Measurements from ENCODE around the gene GPAT2.
"Not testable (repeated sequence)": the region's sequence is repeated elsewhere in the genome, so short reads cannot be mapped to it uniquely, and the experiment has no call there.

Gene GPAT2

GRCh38 chr2:96034792-96035191, at the start of gene GPAT2:
Gene GPAT2 (minus strand): TSS chr2:96034916. CDS start chr2:96032359, 2,557 bp downstream.
- DNase-seq (ENCODE audit: low read depth) = not testable (repeated sequence)

- DNase-seq (ENCODE audit: low read depth) = no peak
Measured at GRCh38 chr2:96083989-96084857, 49.5 kb upstream of the GPAT2 start.

DNA sequence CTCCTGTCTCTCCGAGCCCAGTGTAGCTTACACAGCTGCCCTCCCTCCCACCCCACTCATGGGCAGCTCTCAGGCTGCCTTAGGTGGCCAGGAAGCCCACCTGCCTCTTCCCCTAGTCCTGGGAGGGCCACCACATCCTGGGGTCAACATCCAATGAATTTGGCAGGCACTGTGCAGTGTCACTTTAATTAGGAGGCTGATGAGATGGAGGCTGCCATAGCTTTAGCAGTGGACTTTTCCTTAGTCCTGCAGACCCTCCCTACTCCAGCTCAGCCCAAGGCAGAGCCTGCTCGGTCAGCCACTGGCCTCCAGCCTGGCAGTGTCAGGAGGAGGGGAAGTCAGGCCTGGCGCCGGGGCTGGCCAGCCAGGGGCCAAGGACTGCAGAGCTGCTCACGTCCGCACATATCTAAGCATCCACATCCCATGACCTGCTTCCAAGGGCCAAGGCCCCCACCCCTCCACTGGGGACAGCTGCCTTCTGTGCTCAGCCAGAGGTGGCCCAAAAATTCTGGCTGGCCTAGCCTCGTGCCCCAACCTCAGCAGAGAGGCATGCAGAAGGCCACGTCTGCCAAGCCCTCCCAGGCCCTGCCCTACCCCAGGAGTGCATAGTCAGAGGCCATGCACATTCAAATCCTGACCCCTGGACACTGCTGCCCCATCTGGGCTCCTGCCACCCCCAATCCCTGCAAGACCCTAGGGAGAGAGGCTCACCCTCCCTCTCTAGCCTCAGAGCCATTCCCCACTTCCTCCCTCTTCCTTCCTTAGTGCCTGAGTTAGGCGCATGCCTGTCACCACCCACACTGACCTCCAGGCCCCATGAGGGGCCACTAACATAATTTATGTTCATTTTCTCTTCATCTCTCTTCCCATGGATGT, 48.6 kb upstream of the GPAT2 start:
- no peak for DNase-seq (ENCODE audit: low read depth)

DNA sequence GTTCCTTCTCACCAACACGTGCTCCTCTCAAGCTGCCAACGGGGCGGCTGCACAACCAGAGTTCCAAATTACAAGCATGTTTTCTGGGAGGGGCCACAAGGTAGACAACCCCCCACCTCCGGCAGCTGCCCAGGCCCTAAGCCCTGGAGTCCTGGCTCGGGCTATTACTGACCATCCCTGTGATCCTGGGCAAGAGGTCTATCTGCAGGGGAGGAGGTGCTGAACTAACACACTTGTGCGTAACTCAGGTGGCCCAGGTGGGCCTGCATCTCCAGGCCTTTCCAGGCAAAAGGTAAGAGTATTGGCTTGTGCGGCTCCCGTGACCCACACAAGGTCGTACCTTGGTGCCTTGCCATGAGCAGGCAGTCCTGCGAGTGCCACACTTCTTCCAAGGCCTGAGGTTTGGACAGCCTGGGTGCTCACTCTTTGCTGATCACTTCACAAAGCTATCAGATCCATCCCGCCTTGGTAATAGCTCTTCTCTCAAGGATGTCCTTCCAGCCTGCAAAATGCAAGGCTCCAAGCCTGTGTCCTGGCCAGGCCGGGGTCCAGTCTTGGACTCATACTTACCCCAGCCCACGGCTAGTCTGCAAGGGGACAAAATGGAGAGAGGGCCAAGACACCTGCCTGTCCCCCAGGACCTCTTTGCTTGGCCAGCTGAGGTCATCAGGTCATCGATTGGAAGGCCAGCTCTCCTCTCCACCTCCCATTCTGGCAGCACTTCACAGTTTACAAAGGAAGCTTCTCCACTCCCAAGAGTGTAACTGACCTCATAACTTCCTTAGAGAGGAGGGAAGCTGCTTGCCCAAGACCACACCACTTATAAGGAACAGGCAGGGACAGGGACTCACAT, 47.7 kb upstream of the GPAT2 start:
- no peak for DNase-seq (ENCODE audit: low read depth)

GRCh38 chr2:96081042-96081441, 46.3 kb upstream of the GPAT2 start:
- DNase-seq (ENCODE audit: low read depth) = no peak

DNA sequence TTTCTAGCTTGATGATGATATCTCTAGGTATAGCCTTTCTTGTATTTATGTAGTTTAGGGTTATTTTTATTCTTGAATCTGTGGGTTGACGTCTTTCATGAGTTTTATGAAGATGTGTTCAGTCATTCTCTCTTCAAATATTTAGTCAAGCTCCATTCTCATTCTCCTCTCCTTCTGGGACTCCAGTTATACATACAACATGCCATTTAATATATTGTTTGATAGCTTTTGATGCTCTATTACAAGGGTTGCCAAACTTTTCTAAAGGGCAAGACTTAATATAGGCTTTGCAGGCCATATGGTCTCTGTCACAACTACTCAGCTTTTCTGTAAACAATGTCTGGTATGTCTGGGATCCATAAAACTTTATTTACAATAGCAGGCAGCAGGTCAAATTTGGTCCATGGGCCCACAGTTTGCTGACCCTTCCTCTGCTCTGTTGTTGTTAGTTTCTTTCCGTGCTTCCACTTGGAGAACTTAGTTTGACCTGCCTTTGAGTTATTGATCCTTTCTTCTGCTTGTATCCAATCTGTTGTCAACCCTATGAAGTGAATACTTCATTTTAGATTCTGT, 40.6 kb upstream of the GPAT2 start:
- no peak for DNase-seq (ENCODE audit: low read depth)

DNA sequence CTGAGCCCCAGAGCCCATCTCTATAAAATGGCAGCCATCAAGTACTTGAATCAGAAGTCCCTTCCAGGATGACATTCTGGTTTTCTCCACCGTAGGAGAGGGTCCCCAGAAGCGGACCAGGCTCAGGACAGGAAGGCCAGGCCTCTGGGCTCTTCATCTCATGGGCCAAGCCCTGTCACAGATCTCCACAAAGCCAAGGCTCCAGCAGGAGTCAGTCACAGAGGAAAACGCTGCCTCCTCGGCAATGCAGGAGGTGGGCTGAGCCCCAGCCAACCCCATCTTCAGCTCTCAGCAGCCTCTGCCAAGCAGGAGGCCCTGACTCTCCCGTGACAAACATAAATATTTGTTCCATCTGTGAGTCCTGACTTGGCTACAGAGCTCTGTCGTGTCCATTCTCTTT, 39.4 kb upstream of the GPAT2 start:
- no peak for DNase-seq (ENCODE audit: low read depth)

DNA sequence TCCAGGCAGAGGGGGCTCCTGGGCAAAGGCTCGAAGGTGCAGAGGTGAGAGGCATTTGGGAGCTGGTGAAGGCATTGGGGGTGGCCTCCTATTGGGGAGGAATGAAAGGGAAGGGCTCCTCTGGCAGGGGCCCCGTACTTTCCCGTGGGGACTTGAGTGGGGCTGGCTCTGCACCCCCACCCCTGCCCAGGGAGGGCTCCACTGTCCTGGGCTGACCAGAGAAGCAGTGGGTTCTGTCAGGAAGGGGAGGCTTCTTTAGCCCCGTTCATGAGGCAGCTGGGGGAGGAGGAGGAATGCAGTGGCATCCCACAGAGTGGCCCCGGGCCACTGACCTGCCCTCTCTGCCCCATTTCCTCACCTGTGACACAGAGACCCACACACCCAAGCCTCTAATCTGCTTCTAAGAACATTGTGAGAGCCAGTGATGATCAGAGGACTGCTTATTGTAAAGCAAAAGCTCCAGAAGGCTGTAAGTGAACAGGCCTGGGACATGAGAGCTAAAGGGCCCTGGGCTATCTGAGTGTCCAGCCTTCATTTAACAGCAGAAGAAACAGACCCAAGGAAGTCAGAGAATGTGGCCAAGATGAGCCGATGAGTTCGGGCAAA, 38.6 kb upstream of the GPAT2 start:
- DNase-seq (ENCODE audit: low read depth) = no peak

DNA sequence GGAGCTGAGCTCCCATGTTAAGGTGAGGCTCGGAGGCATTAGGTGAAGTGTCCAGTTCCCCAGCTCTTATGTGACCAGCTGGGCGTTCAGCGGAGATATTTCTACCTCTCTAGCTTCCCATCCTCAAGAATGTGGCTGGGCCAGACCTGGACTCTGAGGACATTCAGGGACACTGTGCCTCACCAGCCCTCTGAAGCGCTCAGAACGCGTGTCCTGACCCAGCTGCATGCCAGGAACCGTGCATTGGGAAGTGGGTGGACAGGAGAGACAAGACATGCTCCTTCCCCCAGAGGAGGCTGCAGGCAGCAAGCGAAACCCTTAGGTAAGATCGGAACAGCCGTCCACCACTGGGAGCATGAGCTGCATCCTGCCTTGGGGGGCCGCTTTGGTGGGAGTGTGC, 38.0 kb upstream of the GPAT2 start:
- no peak for DNase-seq (ENCODE audit: low read depth)

DNA sequence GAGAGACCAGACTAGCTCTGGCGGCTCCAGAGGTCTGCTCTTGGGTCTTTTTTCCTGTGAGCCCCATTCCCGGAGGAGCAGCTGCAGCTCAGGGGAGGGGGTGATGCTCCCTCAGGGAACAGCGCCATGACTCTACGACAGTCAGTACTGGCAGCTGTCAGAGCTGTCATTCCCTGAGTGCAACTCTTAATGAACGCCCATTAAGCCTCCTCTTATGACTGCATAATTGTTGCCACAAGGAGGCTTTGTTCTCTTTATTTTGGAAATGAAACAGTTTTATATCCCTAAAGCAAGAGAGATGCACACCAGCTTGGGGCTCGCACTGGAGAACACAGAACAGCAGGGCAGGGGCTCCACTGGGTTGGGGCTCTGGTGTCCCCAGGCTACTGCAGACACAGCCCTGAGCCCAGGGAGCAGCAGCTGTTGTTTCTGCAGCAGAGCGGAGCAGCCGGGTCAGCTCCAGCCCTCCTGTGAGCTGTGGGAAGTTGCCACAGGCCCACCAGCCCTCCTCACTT, 37.3 kb upstream of the GPAT2 start:
- not testable (repeated sequence) for DNase-seq (ENCODE audit: low read depth)

GRCh38 chr2:96071087-96071976, 36.6 kb upstream of the GPAT2 start:
- not testable (repeated sequence) for DNase-seq (ENCODE audit: low read depth)

DNA sequence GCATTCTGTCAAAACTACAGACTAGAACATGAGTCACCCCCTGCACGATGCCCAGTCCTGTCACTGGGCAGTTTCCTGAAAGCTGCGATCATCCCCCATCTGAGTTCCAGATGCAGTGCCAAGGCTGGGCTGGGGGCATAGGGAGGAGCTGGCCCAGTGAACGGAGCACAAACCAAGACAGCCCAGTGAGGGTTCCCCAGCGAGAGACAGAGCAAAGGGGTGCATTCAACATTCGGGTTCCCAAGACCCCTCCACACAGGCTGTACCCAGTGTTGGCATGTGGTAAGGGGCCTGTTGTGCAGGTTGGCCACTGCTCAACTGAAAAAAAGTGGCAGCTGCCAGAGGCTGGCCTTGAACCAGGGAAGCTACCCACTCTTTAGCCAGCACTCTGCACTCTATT, 35.6 kb upstream of the GPAT2 start:
- DNase-seq (ENCODE audit: low read depth) = not testable (repeated sequence)

DNA sequence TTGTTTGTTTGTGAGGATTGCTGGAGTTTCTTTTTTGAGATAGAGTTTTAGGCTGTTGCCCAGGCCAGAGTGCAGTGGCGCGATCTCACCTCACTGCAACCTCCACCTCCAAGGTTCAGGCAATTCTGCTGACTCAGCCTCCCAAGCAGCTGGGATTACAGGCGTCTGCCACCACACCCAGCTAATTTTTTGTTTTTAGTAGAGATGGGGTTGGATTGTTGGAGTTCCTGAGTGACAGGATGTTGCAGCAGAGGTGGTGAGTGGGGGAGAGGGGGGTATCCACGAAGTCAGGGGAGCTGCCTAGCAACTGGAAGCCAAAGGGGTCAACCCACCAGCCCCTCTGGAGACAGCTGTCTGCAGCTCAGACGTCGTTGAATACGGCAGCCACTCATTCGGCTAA, 35.2 kb upstream of the GPAT2 start:
- not testable (repeated sequence) for DNase-seq (ENCODE audit: low read depth)

DNA sequence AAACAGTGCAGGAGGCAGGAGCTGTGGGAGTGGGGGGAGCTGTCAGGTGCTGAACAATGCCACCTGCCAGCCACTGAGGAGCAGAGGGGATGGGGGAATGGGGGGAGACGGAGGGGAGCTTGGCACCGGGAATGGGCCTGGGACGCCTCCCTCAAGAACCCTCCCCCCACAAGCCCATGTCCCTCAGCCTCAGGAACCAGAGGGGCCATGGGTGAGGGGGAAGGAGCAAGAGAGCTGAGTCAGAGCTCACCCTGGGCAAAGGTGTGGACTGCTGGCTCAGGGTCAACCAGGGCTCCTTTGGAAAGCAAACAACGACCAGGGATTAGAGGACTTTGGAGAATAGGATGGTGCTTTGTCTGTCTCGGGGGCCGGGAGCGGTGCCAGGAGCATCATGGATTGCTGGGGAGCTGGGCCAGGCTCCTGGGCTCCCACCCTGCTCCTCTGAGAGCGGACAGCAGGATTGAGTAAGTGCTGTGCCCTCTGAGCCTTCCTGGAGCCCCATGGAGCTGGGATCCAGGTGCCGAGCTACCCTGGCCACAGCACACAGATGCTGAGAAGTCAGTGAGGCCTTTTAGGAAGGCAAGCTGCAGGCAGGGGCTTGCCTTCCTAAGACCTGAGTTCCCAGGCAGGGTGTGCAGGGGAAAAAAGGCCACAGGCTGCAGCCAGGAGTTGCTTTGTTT, 33.3 kb upstream of the GPAT2 start:
- not testable (repeated sequence) for DNase-seq (ENCODE audit: low read depth)

DNA sequence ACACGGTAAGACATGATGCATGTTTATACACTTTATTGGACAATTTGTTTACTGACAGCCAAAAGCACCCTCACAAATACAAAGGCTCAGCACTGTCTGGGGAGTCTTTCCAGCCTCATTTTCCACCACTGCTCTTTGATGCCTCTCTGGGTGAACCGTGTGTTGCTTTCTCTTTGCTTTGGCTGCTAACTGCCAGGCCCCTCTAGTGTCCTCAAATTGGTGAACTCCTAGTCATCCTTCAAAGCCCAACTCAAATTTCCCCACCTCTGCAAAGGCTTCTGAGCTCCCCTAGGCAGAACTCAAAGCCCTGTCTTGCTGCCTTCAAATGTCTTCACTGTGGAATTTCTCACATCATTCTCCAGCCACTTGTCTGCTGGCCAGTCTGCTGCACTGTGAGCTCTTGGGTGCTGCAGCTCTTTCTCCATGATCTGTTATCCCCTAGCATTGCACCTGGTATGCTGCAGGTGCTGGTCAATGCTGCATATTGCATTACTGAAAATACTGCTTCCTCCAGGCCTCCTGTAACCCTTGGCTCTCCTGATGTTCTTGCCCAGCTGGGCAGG, 32.5 kb upstream of the GPAT2 start:
- DNase-seq (ENCODE audit: low read depth) = not testable (repeated sequence)

- DNase-seq (ENCODE audit: low read depth) = not testable (repeated sequence)
Measured at GRCh38 chr2:96066511-96066910, 31.8 kb upstream of the GPAT2 start.

DNA sequence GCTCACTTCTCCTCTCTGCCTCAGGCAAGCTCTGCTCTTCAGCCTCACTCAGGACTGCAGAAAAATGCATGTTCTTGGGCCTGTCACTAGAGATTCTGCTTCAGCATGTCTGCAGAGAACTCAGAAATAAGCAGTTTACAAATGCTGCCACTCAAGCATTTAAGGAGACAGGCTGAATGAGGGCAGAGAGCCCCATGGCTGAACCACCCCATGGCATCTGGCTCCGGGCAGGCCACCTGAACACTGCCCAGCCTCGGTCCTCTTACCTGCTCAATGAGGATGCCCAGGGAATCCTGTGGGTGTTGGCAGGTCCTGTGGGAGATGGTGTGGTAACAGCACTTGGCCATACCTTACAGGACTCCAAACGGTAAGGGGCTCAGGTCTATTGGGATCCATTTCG, 31.2 kb upstream of the GPAT2 start:
- DNase-seq (ENCODE audit: low read depth) = not testable (repeated sequence)

DNA sequence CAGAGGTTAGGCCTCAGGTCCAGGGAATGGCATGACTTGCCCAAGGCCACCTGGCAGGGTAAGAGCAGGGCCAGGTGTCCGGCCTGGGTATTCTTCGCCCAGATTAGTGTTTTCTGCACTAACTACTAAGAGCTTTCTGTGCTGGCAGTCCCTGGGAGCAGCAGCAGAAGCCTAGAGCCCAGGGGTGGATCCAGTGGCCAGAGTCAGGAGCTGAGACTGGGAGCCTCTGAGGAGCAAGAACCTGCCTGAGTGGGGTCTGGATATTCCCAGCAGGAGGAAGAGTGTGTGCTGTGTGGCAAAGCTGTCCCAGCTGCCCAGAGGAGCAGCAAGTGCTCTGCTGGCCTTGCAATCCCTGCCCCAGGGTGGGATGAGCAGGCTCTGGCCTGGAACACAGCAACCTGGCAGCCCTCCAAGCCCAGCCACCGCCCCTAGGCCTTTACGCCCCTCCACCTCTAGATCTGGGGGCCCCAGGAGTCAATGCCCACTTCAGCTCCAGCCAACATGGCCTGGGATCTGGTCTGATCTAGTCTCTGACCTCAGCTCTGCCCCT, 30.7 kb upstream of the GPAT2 start:
- DNase-seq (ENCODE audit: low read depth) = no peak

DNA sequence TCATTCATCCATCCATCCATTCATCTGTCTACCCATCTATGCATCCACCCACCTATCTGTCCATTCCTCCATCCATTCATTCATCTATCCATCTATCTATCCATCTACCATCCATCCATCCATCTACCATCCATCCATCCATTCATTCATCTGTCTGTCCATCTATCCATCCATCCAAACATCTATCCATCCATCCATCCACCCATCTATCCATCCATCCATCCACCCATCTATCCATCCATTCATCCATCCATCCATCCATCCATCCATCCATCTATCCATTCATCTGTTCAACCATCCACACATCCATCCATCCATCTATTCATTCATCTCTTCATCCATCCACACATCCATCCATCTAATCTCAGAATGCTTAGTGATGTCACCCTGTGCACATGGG, 30.0 kb upstream of the GPAT2 start:
- not testable (repeated sequence) for DNase-seq (ENCODE audit: low read depth)

Data from activated T-helper 1 cell treated with Interleukin-2 at 50 U/mL for 16 hours (primary cell).